ENCODE measurements around the gene IGSF3. TPM values are rescaled to one million over a fixed set of nuclear protein-coding genes. Genes with fewer than 3 reads are reported as not detected.

Gene IGSF3
- total RNA-seq, 1 experiment from 2014 or later: 30.1 TPM

- Histone ChIP-seq H3F3A (ENCODE audit: insufficient read depth, low read depth) (peaks cover 18% of the 10 kb centered on the region), H4K20me1 (ENCODE audit: insufficient read depth) (no peaks in the 10 kb centered on the region), H3K4me3 (no peak overlapping the region), H3K4me1 (replicated peaks; ENCODE audit: insufficient read depth) (peaks cover 41% of the 10 kb centered on the region), H3K27me3 (ENCODE audit: insufficient read depth, low read depth) (no peaks in the 10 kb centered on the region), H3K9me2 (ENCODE audit: insufficient read depth) (no peaks in the 10 kb centered on the region), H3K36me3 (ENCODE audit: low read depth) (peaks cover 17% of the 10 kb centered on the region; the same call in 1 of the 2 replicates), H2AFZ (no peak overlapping the region), H3K79me2 (ENCODE audit: low read depth) (no peaks in the 10 kb centered on the region), H3K9me3 (ENCODE audit: insufficient read depth, low read depth) (no peaks in the 10 kb centered on the region), H3K27ac (peak overlapping the region; percentile 54), H3K4me2 (peak overlapping the region; percentile 30)
- no TSS peak for BruUV-seq (replicated peaks)
- POLR2A ChIA-PET (ENCODE audit: unreplicated experiment): interaction anchor here (0.5 kb wide), 1 partner anchor 207 kb away, joined by 16 read pairs; no protein-coding TSS in a partner anchor
- DNase-seq: peak; percentile 15 to 80
- intact Hi-C loops (cut with micrococcal nuclease; ENCODE audit: unreplicated experiment): no loop called here
- CTCF ChIA-PET: interaction anchor here (0.7 kb wide), 1 partner anchor 135 kb away, joined by 4 read pairs; no protein-coding TSS in a partner anchor
- TF ChIP-seq CTCF (conservative IDR thresholded peaks at IDR 0.05) (no peak), EZH2 (IDR thresholded peaks at IDR 0.05; ENCODE audit: low read depth) (no peak)
These were observed 80.8 kb downstream of the IGSF3 start for GRCh38 chr1:116586741-116587143.

- Histone ChIP-seq H3F3A (ENCODE audit: insufficient read depth, low read depth) (peaks cover 18% of the 10 kb centered on the region), H3K4me1 (replicated peaks; ENCODE audit: insufficient read depth) (peaks cover 41% of the 10 kb centered on the region), H3K4me2 (no peak overlapping the region), H4K20me1 (ENCODE audit: insufficient read depth) (no peaks in the 10 kb centered on the region), H3K9me3 (ENCODE audit: insufficient read depth, low read depth) (no peaks in the 10 kb centered on the region), H3K27me3 (ENCODE audit: insufficient read depth, low read depth) (no peaks in the 10 kb centered on the region), H3K27ac (no peak overlapping the region; the same call in 1 of the 2 replicates), H3K36me3 (ENCODE audit: low read depth) (peaks cover 17% of the 10 kb centered on the region; the same call in 1 of the 2 replicates), H3K79me2 (ENCODE audit: low read depth) (no peaks in the 10 kb centered on the region), H3K9me2 (ENCODE audit: insufficient read depth) (no peaks in the 10 kb centered on the region), H3K4me3 (no peak overlapping the region), H2AFZ (no peak overlapping the region)
- no TSS peak for BruUV-seq (replicated peaks)
- ChIA-PET CTCF (no interaction called here), POLR2A (ENCODE audit: unreplicated experiment) (no interaction called here)
- DNase-seq: peak in 1 of 2 experiments; percentile 49
- intact Hi-C loops (cut with micrococcal nuclease; ENCODE audit: unreplicated experiment): no loop called here
- TF ChIP-seq EZH2 (IDR thresholded peaks at IDR 0.05; ENCODE audit: low read depth) (no peak), CTCF (conservative IDR thresholded peaks at IDR 0.05) (no peak)
These were observed 81.6 kb downstream of the IGSF3 start for GRCh38 chr1:116585886-116586285.

- Histone ChIP-seq H3K27ac (no peak overlapping the region), H3K79me2 (ENCODE audit: low read depth) (no peaks in the 10 kb centered on the region), H2AFZ (no peak overlapping the region), H3K36me3 (ENCODE audit: low read depth) (0 out of 2 replicates have a peak, but pooled peaks cover 11% of the 10 kb centered on the region), H3K9me2 (ENCODE audit: insufficient read depth) (no peaks in the 10 kb centered on the region), H4K20me1 (ENCODE audit: insufficient read depth) (no peaks in the 10 kb centered on the region), H3K9me3 (ENCODE audit: insufficient read depth, low read depth) (no peaks in the 10 kb centered on the region), H3K4me3 (no peak overlapping the region), H3K4me1 (replicated peaks; ENCODE audit: insufficient read depth) (peaks cover 7% of the 10 kb centered on the region), H3K27me3 (ENCODE audit: insufficient read depth, low read depth) (no peaks in the 10 kb centered on the region), H3K4me2 (no peak overlapping the region), H3F3A (ENCODE audit: insufficient read depth, low read depth) (peaks cover 2% of the 10 kb centered on the region; the same call in 1 of the 2 replicates)
- no TSS peak for BruUV-seq (replicated peaks)
- intact Hi-C loops (cut with micrococcal nuclease; ENCODE audit: unreplicated experiment): no loop called here
- DNase-seq: no peak
- ChIA-PET POLR2A (ENCODE audit: unreplicated experiment) (no interaction called here), CTCF (no interaction called here)
- no peak for TF ChIP-seq EZH2 (IDR thresholded peaks at IDR 0.05; ENCODE audit: low read depth)
- TF ChIP-seq CTCF (conservative IDR thresholded peaks at IDR 0.05): no peak
These were observed 86.1 kb downstream of the IGSF3 start for GRCh38 chr1:116581323-116581885.
